Sigmoid colon (tissue), 7 donors: ENCODE data around the gene OR1M1. TPM values are rescaled to one million over a fixed set of nuclear protein-coding genes. Genes with fewer than 3 reads are reported as not detected.
A peak's percentile ranks its signal among the peaks of the same experiment; 100 is the strongest.

Experiments
- DNase-seq: peaks from one replicate; pipeline ENCODE4 v3.0.0-alpha.2; 2019
- H3K27ac ChIP-seq, 4 donors: fragments of 200-600 bp; sonication (generic); one replicate each; pipeline ENCODE4 v1.5.1; 2016 to 2019; ENCODE audit warnings: mild to moderate bottlenecking in 1 of 4
- H3K27me3 ChIP-seq, 3 donors: fragments of 200-600 bp; sonication (generic); one replicate each; pipeline ENCODE4 v1.5.1; 2019; ENCODE audit warnings: mild to moderate bottlenecking in 1 of 3
- H3K36me3 ChIP-seq, 4 donors: fragments of 200-600 bp; sonication (generic); one replicate each; pipeline ENCODE4 v1.5.1; 2016 to 2019
- H3K4me1 ChIP-seq, 4 donors: fragments of 200-600 bp; sonication (generic); one replicate each; pipeline ENCODE4 v1.5.1; 2017 to 2019
- H3K4me3 ChIP-seq, 4 donors: fragments of 200-600 bp; sonication (generic); one replicate each; pipeline ENCODE4 v1.5.1; 2017 to 2019; ENCODE audit warnings: mild to moderate bottlenecking in 2 of 4, moderate library complexity in 1 of 4
- H3K9me3 ChIP-seq, 4 donors: fragments of 200-600 bp in 3 of 4; sonication (generic) in 3 of 4; one replicate each; pipeline versions ENCODE4 v1.5.1 to v1.6.1; 2013 to 2019
- EP300 ChIP-seq, 4 donors: sonication (generic); formaldehyde crosslinking; IDR thresholded peaks; one replicate each; pipeline ENCODE4 v1.6.1; 2017; ENCODE audit warnings: antibody characterized with exemption in 4 of 4
- POLR2A ChIP-seq, 2 donors: fragments of 450-650 bp; IDR thresholded peaks; one replicate each; pipeline ENCODE4 v1.6.1; 2016; ENCODE audit warnings: antibody characterized with exemption in 2 of 2, mild to moderate bottlenecking in 2 of 2, moderate library complexity in 2 of 2
- POLR2AphosphoS5 ChIP-seq, 4 donors: sonication (generic); formaldehyde crosslinking; IDR thresholded peaks; one replicate each; pipeline ENCODE4 v1.6.1; 2017; ENCODE audit warnings: antibody characterized with exemption in 4 of 4
- whole genome bisulfite sequencing, 2 donors: extraction: QIAGEN DNeasy Blood & Tissue Kit; methylation state at CpG; one replicate each; pipeline ENCODE4 v1.1.7; 2013; 5-methylcytosine and 5-hydroxymethylcytosine counted together
- intact Hi-C: fragments of 100-400 bp; cut with DNase I; formaldehyde crosslinking; loops from one replicate; pipeline ENCODE4 v1.15.1; 2023
- polyA plus RNA-seq, 3 donors: library from polyadenylated mRNA; stranded (reverse); fragments of 200-250 nt; gene quantifications; one replicate each; pipeline ENCODE4 v1.2.3, GENCODE V29; 2013
- total RNA-seq, 4 donors: library from RNA; depleted of rRNA; stranded (reverse); fragments of >200 nt; gene quantifications; one replicate each; pipeline ENCODE4 v1.1.0, GENCODE V29; 2016
- TF ChIP-seq, protein P1 (sequence below), 4 experiments: fragments of 450-650 bp in 3 of 4; fragments of 200-600 bp in 1 of 4; IDR thresholded peaks; one replicate each; pipeline ENCODE4 v1.5.1; 2016 to 2019; ENCODE audit warnings: antibody characterized with exemption in 4 of 4, mild to moderate bottlenecking in 3 of 4, moderate library complexity in 2 of 4
- donor health status: healthy with polysubstance abuse.
- donor health status: Bipolar disorder and iron deficiency.
- donor health status: healthy.

The OR1M1 gene
- total and polyA plus RNA-seq, 7 donors, result not detected

DNA sequence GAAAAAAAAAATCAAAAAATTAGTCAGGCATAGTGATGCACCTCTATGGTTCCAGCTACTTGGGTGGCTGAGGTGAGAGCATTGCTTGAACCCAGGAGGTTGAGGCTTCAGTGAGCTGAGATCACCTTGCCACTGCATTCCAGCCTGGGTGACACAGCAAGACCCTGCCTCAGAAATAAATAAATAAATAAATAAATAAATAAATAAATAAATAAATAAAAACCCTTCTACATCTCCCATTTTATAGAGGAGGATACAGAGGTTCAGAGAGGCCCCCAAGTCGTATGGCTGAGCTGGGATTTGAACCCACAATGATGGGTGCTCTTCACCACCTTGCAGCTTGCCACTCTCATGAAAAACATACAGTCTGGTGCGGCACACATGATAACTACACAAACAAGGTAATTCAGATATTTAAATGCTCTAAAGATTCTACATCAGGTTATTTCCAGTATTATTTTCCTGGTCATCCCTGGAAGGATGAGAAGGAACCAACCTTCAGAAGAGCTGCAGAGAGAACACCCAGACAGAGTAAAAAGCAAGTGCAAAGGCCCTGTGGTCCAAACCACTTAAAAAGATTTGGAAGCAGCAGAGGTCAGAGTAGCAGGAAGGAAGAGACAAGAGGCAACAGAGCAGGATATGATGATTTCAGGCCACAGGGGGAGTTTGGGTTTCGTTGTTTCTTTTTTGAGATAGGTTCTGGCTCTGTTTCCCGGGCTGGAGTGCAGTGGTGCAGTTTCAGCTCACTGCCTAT lies 29.2 kb upstream of the OR1M1 start:
- Histone ChIP-seq H3K4me1 (no peaks in the 10 kb centered on the region), H3K27ac (no peak overlapping the region), H3K9me3 (no peaks in the 10 kb centered on the region), H3K36me3 (no peaks in the 10 kb centered on the region), H3K27me3 (no peaks in the 10 kb centered on the region), H3K4me3 (no peak overlapping the region)
- DNase-seq, result no peak
- TF ChIP-seq POLR2A (IDR thresholded peaks at IDR 0.05), result no peak
- WGBS, 2 donors, result 83 to 89% methylated on average over 4 of the region's 4 CpGs
- intact Hi-C loops, result no loop called here

DNA sequence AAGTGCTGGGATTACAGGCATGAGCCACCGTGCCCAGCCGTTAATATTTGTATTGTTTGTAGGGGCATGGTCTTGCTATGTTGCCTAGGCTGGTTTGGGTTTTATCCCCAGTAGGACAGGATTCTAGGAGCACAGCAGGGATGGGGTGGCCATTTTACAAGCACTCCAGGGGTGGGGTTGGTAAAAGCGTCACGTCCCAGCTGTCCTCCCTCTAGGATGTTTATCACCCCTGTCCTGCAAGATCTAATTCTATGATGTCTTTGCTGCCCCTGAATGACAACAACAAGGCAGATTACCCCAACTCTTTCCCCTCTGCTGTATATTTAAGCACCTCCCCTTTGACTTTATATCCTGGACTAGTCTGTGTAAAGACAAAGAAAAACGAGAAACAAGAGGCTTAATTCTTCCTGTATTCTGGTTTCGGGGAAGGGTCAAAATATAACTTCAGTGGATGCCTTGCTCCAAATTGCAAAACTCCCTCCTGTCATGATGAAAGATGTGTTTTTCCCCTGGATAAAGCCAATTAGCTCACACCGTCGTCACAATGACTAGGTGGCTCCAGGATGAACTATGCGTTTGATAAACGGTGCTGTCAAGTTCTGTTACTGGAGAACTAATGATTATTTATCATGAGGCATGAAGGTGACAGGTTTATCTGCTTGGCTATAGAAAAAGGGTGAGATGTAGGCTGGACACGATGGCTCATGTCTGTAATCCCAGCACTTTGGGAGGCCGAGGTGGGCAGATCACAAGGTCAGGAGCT lies 27.8 kb upstream of the OR1M1 start:
- intact Hi-C loops, result no loop called here
- Histone ChIP-seq H3K4me3 (no peak overlapping the region), H3K4me1 (no peaks in the 10 kb centered on the region), H3K27ac (peak overlapping the region in 1 of 4 donors; percentile 18), H3K36me3 (no peaks in the 10 kb centered on the region), H3K27me3 (no peaks in the 10 kb centered on the region), H3K9me3 (no peaks in the 10 kb centered on the region)
- WGBS, 2 donors, result 63 to 66% methylated on average over 12 of the region's 12 CpGs
- DNase-seq, result no peak
- TF ChIP-seq EP300 (IDR thresholded peaks at IDR 0.05) (peak in 2 of 4 donors; percentile 14 to 46), POLR2AphosphoS5 (IDR thresholded peaks at IDR 0.05) (peak in 3 of 4 donors; percentile 31 to 72 (median 49))
- TF ChIP-seq, protein P1, sequence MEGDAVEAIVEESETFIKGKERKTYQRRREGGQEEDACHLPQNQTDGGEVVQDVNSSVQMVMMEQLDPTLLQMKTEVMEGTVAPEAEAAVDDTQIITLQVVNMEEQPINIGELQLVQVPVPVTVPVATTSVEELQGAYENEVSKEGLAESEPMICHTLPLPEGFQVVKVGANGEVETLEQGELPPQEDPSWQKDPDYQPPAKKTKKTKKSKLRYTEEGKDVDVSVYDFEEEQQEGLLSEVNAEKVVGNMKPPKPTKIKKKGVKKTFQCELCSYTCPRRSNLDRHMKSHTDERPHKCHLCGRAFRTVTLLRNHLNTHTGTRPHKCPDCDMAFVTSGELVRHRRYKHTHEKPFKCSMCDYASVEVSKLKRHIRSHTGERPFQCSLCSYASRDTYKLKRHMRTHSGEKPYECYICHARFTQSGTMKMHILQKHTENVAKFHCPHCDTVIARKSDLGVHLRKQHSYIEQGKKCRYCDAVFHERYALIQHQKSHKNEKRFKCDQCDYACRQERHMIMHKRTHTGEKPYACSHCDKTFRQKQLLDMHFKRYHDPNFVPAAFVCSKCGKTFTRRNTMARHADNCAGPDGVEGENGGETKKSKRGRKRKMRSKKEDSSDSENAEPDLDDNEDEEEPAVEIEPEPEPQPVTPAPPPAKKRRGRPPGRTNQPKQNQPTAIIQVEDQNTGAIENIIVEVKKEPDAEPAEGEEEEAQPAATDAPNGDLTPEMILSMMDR (IDR thresholded peaks at IDR 0.05), result no peak

DNA sequence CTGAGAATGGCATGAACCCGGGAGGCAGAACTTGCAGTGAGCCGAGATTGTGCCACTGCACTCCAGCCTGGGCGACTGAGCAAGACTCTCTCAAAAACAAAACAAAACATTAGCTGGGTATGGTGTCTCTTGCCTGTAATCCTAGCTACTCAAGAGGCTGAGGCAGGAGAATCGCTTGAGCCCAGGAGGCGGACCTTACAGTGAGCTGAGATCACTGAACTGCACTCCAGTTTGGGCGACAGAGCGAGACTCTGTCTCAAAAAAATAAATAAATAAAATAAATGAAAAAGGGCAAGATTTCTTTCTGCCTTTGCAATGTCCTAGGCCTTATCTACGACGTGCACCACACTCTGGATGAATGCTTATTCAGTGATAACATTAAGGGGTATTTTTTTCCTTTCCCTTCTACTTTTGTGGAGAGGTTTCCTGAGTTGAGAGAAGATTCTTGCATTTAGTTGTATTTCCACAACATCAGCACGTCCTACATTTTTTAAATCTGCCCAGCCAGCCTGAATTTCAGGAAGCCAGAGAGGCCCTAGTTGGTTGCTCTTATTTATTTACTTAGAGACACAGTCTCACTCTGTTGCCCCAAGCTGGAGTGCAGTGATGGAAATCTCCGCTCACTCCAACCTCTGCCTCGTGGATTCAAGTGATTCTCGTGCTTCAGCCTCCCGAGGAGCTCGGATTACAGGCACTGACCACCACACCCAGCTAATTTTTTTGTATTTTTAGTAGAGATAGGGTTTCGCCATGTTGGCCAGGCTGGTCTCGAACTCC lies 26.1 kb upstream of the OR1M1 start:
- Histone ChIP-seq H3K4me1 (no peaks in the 10 kb centered on the region), H3K36me3 (no peaks in the 10 kb centered on the region), H3K27me3 (no peaks in the 10 kb centered on the region), H3K27ac (no peak overlapping the region), H3K9me3 (no peaks in the 10 kb centered on the region), H3K4me3 (no peak overlapping the region)
- no peak for DNase-seq
- no peak for TF ChIP-seq EP300 (IDR thresholded peaks at IDR 0.05)
- no peak for TF ChIP-seq POLR2A (IDR thresholded peaks at IDR 0.05)
- TF ChIP-seq, protein P1 (IDR thresholded peaks at IDR 0.05), result no peak
- no peak for TF ChIP-seq POLR2AphosphoS5 (IDR thresholded peaks at IDR 0.05)
- intact Hi-C loops, result no loop called here
- WGBS, 2 donors, result 74 to 75% methylated on average over 17 of the region's 17 CpGs

DNA sequence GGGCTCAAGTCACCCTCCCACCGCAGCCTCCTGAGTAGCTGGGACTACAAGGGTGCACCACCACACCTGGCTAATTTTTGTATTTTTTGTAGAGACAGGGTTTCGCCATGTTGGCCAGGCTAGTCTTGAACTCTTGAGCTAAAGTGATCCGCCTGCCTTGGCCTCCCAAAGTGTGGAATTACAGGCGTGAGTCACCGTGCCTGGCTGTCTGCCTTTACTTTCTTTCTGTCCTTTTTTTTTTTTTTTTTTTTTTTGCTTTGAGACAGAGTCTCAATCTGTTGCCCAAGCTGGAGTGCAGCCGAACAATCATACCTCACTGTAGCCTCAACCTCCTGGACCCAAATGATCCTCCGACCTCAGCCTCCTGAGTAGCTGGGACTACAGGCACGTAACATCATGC lies 25.0 kb upstream of the OR1M1 start:
- no peaks in the 10 kb centered on the region for H3K4me1 ChIP-seq
- intact Hi-C loops, result no loop called here
- H3K9me3 ChIP-seq, result no peaks in the 10 kb centered on the region
- 84 to 92% methylated on average over 8 of the region's 8 CpGs for WGBS, 2 donors
- H3K4me3 ChIP-seq, result no peak overlapping the region
- H3K27me3 ChIP-seq, result no peaks in the 10 kb centered on the region
- H3K27ac ChIP-seq, result no peak overlapping the region
- H3K36me3 ChIP-seq, result no peaks in the 10 kb centered on the region
- no peak for DNase-seq
- TF ChIP-seq POLR2AphosphoS5 (IDR thresholded peaks at IDR 0.05) (no peak), EP300 (IDR thresholded peaks at IDR 0.05) (no peak), POLR2A (IDR thresholded peaks at IDR 0.05) (no peak)
- TF ChIP-seq, protein P1 (IDR thresholded peaks at IDR 0.05), result no peak
